GM10847 (cell line): ENCODE measurements around the gene NRCAM.

Experiments used
- POLR2A ChIP-seq: IDR thresholded peaks from 2 replicates; pipeline ENCODE4 v1.6.1; 2011; ENCODE audit not compliant: insufficient read length; ENCODE audit errors: extremely low read depth

NRCAM gene

GRCh38 chr7:108267615-108268014, 188.6 kb downstream of the NRCAM start:
- no peak for TF ChIP-seq POLR2A

- TF ChIP-seq POLR2A = no peak
These were observed 189.7 kb downstream of the NRCAM start for GRCh38 chr7:108266491-108266890.

- TF ChIP-seq POLR2A = no peak
These were observed 190.2 kb downstream of the NRCAM start for GRCh38 chr7:108266035-108266434.

- TF ChIP-seq POLR2A = no peak
These were observed 191.2 kb downstream of the NRCAM start for GRCh38 chr7:108265007-108265406.

GRCh38 chr7:108263425-108263824, 192.8 kb downstream of the NRCAM start:
- TF ChIP-seq POLR2A = no peak

GRCh38 chr7:108261560-108262255, 194.5 kb downstream of the NRCAM start:
- TF ChIP-seq POLR2A = no peak

GRCh38 chr7:108257954-108258353, 198.3 kb downstream of the NRCAM start:
- TF ChIP-seq POLR2A = no peak

GRCh38 chr7:108254259-108254658, 202.0 kb downstream of the NRCAM start:
- TF ChIP-seq POLR2A = no peak

- TF ChIP-seq POLR2A = no peak
These were observed 202.8 kb downstream of the NRCAM start for GRCh38 chr7:108253275-108254044.

- TF ChIP-seq POLR2A = no peak
These were observed 204.1 kb downstream of the NRCAM start for GRCh38 chr7:108252177-108252576.

GRCh38 chr7:108251700-108252099, 204.5 kb downstream of the NRCAM start:
- no peak for TF ChIP-seq POLR2A

- TF ChIP-seq POLR2A = no peak
These were observed 206.8 kb downstream of the NRCAM start for GRCh38 chr7:108249453-108249852.

- no peak for TF ChIP-seq POLR2A
These were observed 207.4 kb downstream of the NRCAM start for GRCh38 chr7:108248821-108249220.

GRCh38 chr7:108248418-108248817, 207.8 kb downstream of the NRCAM start:
- TF ChIP-seq POLR2A = no peak

GRCh38 chr7:108247614-108248013, 208.6 kb downstream of the NRCAM start:
- no peak for TF ChIP-seq POLR2A

GRCh38 chr7:108246227-108246837, 209.9 kb downstream of the NRCAM start:
- no peak for TF ChIP-seq POLR2A

- TF ChIP-seq POLR2A = no peak
These were observed 210.6 kb downstream of the NRCAM start for GRCh38 chr7:108245523-108246226.
